KMS-11 (cell line): ENCODE data around the gene DISP2.

ENCODE experiments used
- H2AFZ ChIP-seq: fragments of 200-600 bp; sonication (generic); 2 replicates; pipeline ENCODE4 v1.6.1; 2016; ENCODE audit warnings: antibody characterized with exemption, mixed run types, low read depth
- H3K27ac ChIP-seq: fragments of 200-600 bp; sonication (generic); 2 replicates; pipeline ENCODE4 v1.6.1; 2016; ENCODE audit warnings: mild to moderate bottlenecking, mixed run types
- H3K27me3 ChIP-seq: fragments of 200-600 bp; sonication (generic); 2 replicates; pipeline ENCODE4 v1.6.1; 2017; ENCODE audit warnings: mild to moderate bottlenecking, low read depth, mixed run types, moderate library complexity; ENCODE audit not compliant: insufficient read depth
- H3K36me3 ChIP-seq: fragments of 200-600 bp; sonication (generic); 2 replicates; pipeline ENCODE4 v1.6.1; 2017; ENCODE audit warnings: mild to moderate bottlenecking, mixed run types; ENCODE audit not compliant: insufficient read depth
- H3K4me1 ChIP-seq: fragments of 200-600 bp; sonication (generic); 2 replicates; pipeline ENCODE4 v1.6.1; 2016; ENCODE audit warnings: mild to moderate bottlenecking, low read depth, mixed run types; ENCODE audit not compliant: poor library complexity, severe bottlenecking
- H3K4me2 ChIP-seq: fragments of 200-600 bp; sonication (generic); 2 replicates; pipeline ENCODE4 v1.7.0; 2016; ENCODE audit warnings: mild to moderate bottlenecking, mixed run types
- H3K4me3 ChIP-seq: fragments of 200-600 bp; sonication (generic); IDR thresholded peaks from 2 replicates; pipeline ENCODE4 v1.6.1; 2017; ENCODE audit warnings: low read depth, low read length, mixed read lengths; ENCODE audit not compliant: insufficient read depth
- H3K79me2 ChIP-seq: fragments of 200-600 bp; sonication (generic); 2 replicates; pipeline ENCODE4 v1.6.1; 2016; ENCODE audit warnings: low read depth, mixed run types; ENCODE audit not compliant: insufficient read depth
- H3K9ac ChIP-seq: fragments of 200-600 bp; sonication (generic); 2 replicates; pipeline ENCODE4 v1.6.1; 2016; ENCODE audit warnings: mild to moderate bottlenecking, mixed run types
- H4K20me1 ChIP-seq: fragments of 200-600 bp; sonication (generic); 2 replicates; pipeline ENCODE4 v1.6.1; 2016; ENCODE audit warnings: mild to moderate bottlenecking, mixed run types; ENCODE audit not compliant: insufficient read depth
- CTCF ChIP-seq: fragments of 200-600 bp; sonication (generic); conservative IDR thresholded peaks from 2 replicates; pipeline ENCODE4 v1.6.1; 2017; ENCODE audit warnings: low read depth, mild to moderate bottlenecking, antibody characterized with exemption, low read length, moderate library complexity, mixed read lengths

DISP2 gene

GRCh38 chr15:40397688-40398412 lies 39.8 kb downstream of the DISP2 start:
- peaks cover 2% of the 10 kb centered on the region; the same call in 1 of the 2 replicates for H3K36me3 ChIP-seq
- no peak overlapping the region for H3K4me2 ChIP-seq
- no peaks in the 10 kb centered on the region for H4K20me1 ChIP-seq
- no peaks in the 10 kb centered on the region for H3K27me3 ChIP-seq
- peaks cover 17% of the 10 kb centered on the region for H3K4me1 ChIP-seq
- H3K9ac ChIP-seq = no peak overlapping the region
- H2AFZ ChIP-seq = no peak overlapping the region
- H3K79me2 ChIP-seq = no peaks in the 10 kb centered on the region
- TF ChIP-seq CTCF = no peak
- H3K27ac ChIP-seq = no peak overlapping the region
- no peak overlapping the region for H3K4me3 ChIP-seq

- Histone ChIP-seq H2AFZ (no peak overlapping the region), H3K27me3 (no peaks in the 10 kb centered on the region), H3K27ac (no peak overlapping the region), H3K4me3 (no peak overlapping the region), H3K4me1 (peaks cover 17% of the 10 kb centered on the region), H3K4me2 (no peak overlapping the region), H3K9ac (no peak overlapping the region), H3K79me2 (no peaks in the 10 kb centered on the region), H3K36me3 (no peaks in the 10 kb centered on the region; the same call in 1 of the 2 replicates), H4K20me1 (no peaks in the 10 kb centered on the region)
- TF ChIP-seq CTCF = no peak
Observed at GRCh38 chr15:40398413-40398873, 40.4 kb downstream of the DISP2 start.

- TF ChIP-seq CTCF = no peak
- no peaks in the 10 kb centered on the region for H3K27me3 ChIP-seq
Observed at GRCh38 chr15:40399370-40399769, 41.4 kb downstream of the DISP2 start.

GRCh38 chr15:40405501-40406381 lies 47.7 kb downstream of the DISP2 start, which contains the start of gene IVD:
IVD (plus strand) TSS chr15:40405795; CDS start chr15:40405828, 33 bp downstream.
- peaks cover 34% of the 10 kb centered on the region for H3K4me1 ChIP-seq
- H2AFZ ChIP-seq = no peak within 1 kb of the TSS
- H4K20me1 ChIP-seq = no peaks in the 10 kb centered on the region
- H3K27ac ChIP-seq = no peak within 1 kb of the TSS
- no peak for TF ChIP-seq CTCF
- H3K36me3 ChIP-seq = no peaks in the 10 kb centered on the region
- no peaks in the 10 kb centered on the region for H3K27me3 ChIP-seq
- no peak within 1 kb of the TSS for H3K9ac ChIP-seq
- no peak within 1 kb of the TSS for H3K4me2 ChIP-seq
- H3K79me2 ChIP-seq = no peaks in the 10 kb centered on the region
- H3K4me3 ChIP-seq = no peak within 1 kb of the TSS

More at GRCh38 chr15:40399370-40399769, 41.4 kb downstream of the DISP2 start:
- Histone ChIP-seq H3K36me3 (no peaks in the 10 kb centered on the region), H3K79me2 (no peaks in the 10 kb centered on the region), H3K4me2 (no peak overlapping the region), H3K4me3 (no peak overlapping the region), H4K20me1 (no peaks in the 10 kb centered on the region), H3K9ac (no peak overlapping the region), H3K27ac (no peak overlapping the region), H2AFZ (no peak overlapping the region), H3K4me1 (peaks cover 17% of the 10 kb centered on the region)
